Lower leg skin (tissue), 3 donors: ENCODE measurements around the gene ABLIM1.

Experiments used
- POLR2A ChIP-seq, 2 donors: fragments of 450-650 bp; IDR thresholded peaks; one replicate each; pipeline ENCODE4 v1.6.1; 2016 to 2017; ENCODE audit warnings: antibody characterized with exemption in 2 of 2, mild to moderate bottlenecking in 1 of 2, moderate library complexity in 1 of 2
- TF ChIP-seq, protein P1 (sequence below), 3 donors: fragments of 450-650 bp; IDR thresholded peaks; one replicate each; pipeline ENCODE4 v1.5.1; 2016; ENCODE audit warnings: antibody characterized with exemption in 3 of 3, mild to moderate bottlenecking in 3 of 3, moderate library complexity in 2 of 3

DNA sequence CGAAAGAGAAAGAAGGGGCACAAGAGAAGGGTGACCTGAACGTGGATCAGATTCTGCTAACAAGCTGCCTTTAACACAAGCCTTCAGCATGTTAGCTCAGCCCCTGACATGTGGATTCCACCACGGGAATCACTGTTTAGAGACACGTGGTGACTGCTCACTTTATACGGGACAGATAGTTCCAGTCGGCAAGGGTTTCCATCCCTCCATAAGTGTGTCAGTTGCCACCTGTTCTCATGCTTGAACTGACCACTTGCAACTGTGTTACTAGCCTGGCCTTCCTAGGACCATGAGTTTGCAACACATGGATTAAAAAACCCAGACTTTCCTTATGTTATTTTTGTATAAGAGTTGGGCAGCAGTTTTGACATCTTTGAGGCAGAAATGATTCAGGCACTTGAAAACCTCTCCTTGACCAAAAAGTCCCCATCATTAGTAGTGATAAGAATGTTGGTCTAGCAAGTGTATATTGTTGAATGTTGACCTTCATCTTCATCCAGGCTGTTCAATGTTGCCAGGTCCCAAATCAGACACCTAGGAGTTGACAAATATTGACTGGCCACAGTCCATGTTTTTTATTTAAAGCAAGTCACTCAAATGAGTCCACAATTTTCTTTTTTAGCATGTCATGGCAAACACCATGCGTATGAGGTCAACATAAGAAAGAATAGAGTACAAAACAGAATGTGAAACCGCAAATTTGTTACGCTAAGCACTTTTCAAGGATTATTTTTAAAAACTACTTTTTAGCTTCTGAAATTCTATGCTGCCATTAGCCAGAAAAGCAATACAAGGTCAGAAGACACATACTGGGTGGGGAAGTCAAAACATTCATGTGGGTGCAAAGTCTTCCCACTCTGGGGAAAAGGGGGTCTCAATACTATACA, 101.6 kb downstream of the ABLIM1 start:
- no peak for TF ChIP-seq POLR2A (IDR thresholded peaks at IDR 0.05)
- TF ChIP-seq, protein P1, sequence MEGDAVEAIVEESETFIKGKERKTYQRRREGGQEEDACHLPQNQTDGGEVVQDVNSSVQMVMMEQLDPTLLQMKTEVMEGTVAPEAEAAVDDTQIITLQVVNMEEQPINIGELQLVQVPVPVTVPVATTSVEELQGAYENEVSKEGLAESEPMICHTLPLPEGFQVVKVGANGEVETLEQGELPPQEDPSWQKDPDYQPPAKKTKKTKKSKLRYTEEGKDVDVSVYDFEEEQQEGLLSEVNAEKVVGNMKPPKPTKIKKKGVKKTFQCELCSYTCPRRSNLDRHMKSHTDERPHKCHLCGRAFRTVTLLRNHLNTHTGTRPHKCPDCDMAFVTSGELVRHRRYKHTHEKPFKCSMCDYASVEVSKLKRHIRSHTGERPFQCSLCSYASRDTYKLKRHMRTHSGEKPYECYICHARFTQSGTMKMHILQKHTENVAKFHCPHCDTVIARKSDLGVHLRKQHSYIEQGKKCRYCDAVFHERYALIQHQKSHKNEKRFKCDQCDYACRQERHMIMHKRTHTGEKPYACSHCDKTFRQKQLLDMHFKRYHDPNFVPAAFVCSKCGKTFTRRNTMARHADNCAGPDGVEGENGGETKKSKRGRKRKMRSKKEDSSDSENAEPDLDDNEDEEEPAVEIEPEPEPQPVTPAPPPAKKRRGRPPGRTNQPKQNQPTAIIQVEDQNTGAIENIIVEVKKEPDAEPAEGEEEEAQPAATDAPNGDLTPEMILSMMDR (IDR thresholded peaks at IDR 0.05) = no peak
